ENCODE measurements around the gene DNAJB6.

Gene DNAJB6

GRCh38 chr7:157431173-157431950 lies 94.6 kb downstream of the DNAJB6 start:
- no peak for DNase-seq

GRCh38 chr7:157431951-157432540 lies 95.2 kb downstream of the DNAJB6 start:
- no peak for DNase-seq

GRCh38 chr7:157432541-157432956 lies 95.7 kb downstream of the DNAJB6 start:
- DNase-seq: peak; percentile 59

- peak; percentile 80 for DNase-seq
These were observed 96.3 kb downstream of the DNAJB6 start for GRCh38 chr7:157432957-157433576.

DNA sequence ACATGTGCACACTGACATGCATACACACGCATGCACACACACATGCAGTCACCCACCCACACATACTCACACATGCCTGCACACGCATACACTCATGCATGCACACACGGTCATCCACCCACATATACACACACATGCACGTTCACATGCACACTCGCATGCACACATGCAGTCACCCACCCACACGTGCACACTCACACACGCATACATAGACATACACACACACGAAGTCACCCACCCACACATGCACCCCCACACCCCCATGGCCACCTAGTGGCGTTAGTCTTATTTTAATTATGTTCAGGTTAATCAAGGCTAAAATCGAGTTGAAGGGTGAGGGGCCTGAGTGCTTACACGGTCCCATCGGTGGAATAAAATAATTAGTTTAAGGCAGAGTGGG lies 96.8 kb downstream of the DNAJB6 start:
- no peak for DNase-seq

- DNase-seq: no peak
These were observed 97.4 kb downstream of the DNAJB6 start for GRCh38 chr7:157434231-157434630.

DNA sequence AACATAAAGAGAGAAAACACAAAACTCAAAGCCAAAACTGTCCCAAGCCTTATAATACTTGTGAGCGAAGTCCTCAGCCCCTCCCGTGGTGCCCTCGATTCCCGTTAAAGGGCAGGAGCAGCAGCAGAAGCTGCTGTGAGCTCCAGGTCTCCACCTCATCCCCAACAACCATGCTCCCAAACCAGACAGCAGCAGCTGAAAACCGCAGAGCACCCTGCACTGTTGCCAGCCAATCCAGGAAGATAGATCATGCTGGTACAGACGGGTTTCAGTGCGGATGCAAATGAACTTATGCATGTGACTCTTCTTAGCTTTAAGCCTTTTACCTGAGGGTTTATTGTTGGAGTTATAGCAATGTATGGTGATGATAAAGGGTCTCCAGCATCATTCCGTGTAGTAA lies 97.9 kb downstream of the DNAJB6 start:
- peak; percentile 11 for DNase-seq

DNA sequence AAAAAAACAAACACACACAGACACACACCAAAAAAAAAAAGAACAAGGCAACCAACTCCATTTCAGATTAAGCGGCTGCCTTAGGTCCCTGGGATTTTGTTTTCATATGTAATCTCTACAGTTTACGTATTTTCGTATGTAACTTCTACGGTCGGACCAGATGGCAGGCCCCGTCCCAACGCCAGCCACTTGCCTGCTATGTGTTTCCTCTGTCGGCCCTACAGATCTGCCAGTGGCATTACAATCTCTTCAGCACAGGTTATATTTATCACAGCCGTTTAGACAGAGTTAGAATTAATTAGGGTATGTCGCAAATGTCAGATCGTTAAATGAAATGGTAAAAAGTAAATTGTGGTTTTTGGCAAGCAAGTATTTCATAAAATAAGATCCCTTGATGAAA lies 99.3 kb downstream of the DNAJB6 start:
- no peak for DNase-seq

- DNase-seq: peak; percentile 9
These were observed 100.1 kb downstream of the DNAJB6 start for GRCh38 chr7:157436763-157437480.

DNA sequence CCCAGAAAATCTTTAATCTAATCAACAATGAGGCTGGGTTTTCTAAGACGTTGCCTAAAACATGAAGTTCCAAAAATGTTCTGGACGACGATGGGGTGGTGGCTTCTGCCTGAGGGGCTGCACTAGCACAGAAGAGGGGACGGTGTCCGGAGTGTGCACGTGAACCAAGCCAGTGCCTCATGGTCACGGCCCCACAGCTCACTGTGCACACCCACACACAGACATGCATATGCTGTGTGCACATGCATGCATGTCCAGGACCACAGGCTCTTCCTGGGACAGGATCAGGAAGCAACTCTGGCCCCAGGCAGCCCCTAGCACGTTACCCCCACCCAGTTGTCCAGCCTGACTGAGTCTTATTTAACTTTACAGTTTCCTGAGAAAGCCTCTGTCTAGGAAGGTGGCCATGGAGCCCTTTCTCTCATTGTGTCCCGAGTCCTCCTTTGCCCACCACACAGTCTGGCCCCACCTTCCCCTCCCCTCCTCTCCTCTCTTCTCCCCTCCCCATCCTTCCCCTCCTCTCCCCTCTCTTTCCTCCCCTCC lies 100.8 kb downstream of the DNAJB6 start:
- peak; percentile 52 for DNase-seq

DNA sequence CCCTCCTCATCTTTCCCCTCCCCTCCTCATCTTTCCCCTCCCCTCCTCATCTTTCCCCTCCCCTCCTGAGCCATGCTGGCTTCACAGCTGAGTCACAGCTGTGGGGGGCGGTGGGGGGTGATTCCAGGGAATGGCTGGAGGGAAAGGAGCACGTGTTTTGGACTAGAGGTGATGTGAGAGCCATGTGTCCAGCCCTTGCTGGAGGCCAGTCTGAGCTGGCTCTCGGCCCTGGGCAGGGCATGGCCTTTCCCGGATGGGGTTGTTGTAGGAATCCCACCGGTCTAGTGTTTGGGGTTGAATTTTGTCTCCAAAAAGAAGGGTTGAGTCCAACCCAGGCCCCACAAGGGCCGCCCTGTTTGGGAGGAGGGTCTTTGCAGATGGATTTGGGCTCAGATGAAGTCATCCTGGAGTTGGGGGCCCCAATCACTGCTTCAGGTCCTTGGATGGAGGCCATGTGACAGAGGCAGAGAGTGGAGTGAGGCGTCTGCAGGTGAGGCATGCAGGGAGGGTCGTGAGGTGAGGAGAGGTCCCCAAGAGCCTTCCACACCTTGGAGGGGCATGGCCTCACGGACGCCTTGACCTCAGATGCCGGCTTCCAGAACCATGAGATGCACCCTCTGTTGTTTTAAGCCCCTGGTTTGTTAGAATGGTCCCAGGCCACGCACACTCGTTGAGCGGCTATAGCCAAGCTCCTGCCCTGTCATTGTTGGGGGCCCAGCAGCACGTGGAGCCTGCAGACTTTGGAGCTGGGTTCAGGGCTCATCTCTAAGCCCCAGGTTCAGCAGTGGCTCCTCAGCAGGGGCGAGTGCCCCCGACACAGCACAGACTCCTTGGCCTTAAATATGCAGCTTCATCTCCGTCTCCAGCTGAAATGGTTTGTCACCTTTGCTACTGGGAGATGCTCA lies 101.6 kb downstream of the DNAJB6 start:
- peak; percentile 48 for DNase-seq

DNA sequence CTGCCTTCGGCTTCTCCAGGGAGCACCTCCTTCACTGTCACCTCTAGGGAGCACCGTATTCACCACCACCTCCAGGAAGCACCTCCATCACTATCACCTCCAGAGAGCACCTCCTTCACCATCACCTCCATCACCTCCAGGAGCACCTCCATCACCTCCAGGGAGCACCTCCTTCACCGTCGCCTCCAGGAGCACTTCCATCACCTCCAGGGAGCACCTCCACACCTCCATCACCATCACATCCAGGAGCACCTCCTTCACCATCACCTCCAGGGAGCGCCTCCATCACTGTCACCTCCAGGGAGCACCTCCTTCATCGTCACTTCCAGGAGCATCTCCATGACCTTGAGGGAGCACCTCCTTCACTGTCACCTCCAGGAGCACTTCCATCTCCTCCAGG lies 102.3 kb downstream of the DNAJB6 start:
- no peak for DNase-seq

DNA sequence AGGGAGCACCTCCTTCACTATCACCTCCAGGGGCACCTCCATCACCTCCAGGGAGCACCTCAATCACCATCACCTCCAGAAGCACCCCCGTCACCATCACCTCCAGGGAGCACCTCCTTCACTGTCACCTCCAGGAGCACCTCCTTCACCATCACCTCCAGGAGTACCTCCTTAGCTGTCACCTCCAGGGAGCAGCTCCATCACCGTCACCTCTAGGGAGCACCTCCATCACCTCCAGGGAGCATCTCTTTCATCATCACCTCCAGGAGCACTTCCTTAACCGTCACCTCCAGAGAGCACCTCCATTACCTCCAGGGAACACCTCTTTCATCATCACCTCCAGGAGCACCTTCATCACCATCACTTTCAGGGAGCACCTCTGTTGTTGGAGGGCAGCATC lies 103.0 kb downstream of the DNAJB6 start:
- peak; percentile 24 for DNase-seq

DNA sequence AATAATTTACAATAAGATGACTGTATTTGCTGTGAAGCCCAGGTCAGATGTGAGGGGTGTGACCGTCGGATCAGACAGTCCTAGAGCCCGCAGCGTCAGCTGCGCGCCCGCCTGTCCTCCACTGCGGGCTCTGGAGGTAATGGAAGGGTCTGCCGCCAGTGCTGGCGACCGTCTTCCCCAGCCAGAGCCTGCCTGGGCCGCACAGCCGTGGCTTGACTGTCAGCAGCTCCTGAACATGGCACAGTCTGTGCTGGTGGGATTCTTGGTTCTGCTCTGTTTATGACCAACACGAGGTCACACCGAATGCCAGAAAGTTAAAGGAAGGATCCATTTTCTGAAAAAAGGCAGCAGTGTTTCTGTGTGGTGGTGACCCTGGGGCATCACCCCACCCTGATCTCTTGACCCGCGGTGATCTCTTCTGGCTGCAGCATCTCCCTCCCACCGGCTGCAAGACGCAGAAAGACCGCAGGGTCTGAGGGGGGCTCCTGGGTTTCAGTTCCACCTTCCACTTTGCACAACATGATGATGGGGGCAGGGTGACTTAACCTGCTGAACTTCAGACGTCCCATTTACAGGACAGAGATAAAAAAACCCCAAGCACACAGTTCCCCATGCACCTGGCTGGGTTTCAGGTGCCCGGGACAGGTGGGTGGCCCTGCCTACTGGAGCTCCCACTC lies 103.7 kb downstream of the DNAJB6 start:
- peak; percentile 13 for DNase-seq

DNA sequence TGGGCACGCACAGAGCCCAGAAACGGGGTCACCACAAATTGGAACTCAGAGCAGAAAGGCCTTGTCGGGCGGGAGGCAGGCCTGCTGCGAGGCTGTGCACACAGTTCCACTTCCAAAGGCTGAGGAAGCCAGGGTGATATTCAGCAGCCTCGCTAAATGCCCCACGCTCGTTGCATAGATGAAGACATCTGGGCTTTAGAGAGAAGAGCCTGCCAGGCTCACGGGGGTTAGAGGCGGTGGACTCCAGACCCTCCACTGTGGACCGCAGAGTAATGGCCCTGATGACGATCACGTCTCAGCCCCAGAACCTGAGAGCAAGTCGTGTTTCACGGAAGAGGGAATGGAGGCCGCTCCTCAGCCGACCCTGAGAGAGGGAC lies 104.2 kb downstream of the DNAJB6 start:
- DNase-seq: peak; percentile 38

DNA sequence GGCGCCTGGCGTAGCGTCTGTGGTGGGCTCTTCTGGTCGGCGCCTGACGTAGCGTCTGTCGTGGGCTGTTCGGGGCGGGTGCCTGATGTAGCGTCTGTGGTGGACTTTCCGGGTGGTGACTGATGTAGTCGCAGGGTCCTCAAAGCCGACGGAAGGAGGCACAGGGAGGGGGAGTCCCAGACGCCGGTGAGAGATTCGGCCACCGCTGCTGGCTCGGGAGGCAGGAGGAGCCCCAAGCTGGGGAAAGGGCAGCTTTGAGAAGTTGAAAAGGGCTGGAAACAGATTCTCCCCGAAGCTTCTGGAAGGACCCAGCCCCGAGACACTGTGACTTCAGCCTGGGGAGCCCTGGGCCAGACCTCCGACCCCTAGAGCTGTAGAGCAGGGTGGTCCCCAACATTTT lies 105.7 kb downstream of the DNAJB6 start:
- no peak for DNase-seq

- peak; percentile 47 for DNase-seq
These were observed 106.4 kb downstream of the DNAJB6 start for GRCh38 chr7:157442993-157443831.

DNA sequence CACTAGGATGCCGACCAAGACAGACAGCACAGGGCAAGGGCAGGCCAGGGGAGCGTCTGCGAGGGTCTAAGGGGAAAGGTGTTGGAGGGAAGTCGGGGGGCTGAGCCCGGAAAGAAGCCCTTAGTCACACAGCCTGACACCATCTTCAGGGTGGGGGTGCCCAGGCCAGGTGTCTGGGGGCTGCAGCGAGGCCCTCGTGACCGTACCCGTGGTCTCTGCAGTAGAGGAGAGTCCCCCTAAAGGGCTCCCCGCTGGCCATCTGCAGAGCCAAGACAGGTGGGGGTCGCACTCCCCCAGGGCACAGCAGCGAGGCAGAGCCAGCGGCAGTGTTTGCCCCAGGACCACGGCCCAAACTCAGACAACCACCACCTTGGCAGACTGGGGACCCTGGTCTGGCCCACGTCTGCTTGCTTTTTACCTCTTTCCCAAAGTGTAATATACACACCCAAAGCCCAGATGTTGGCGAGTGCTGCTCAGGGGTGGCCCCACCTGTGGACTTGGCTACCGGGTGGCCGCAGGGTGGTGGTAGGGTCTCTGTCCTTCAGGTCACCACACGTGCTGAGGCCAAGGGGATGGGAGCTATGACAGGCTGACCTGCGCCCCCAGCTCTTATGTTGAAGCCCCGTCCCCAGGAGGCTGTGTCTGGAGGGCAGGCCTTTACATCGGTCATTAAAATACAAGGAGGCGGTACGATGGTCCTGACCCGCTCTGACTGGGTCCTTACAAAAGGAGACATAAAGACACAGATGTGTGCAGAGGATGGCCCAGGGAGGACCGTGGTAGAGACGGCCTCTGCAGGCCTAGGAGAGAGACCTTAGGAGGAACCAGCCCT lies 107.4 kb downstream of the DNAJB6 start:
- peak; percentile 38 for DNase-seq

DNA sequence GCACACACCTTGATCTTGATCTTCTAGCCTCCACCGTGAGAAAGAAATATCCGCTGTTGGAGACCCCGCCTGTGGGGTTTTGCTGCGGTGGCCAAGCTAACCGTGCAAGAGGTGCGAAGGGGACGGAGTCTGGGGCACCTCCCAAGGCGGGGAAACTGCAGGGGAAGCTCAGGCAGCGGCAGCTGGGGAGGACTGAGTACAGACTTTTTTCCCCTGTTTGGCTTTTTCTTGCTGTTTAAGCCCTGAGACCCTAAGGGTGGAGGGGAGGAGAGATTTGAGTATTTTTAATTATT lies 108.0 kb downstream of the DNAJB6 start:
- DNase-seq: no peak
